ENCODE data around the gene PFN2.

- TF ChIP-seq POLR2A (IDR thresholded peaks at IDR 0.05) (no peak), CTCF (IDR thresholded peaks at IDR 0.05 in 8 of 11, conservative IDR thresholded peaks at IDR 0.05 in 3 of 11) (no peak)
These were observed 23.5 kb downstream of the PFN2 start for GRCh38 chr3:149947231-149947630.
